Measurements from ENCODE around the gene CLASP2. TPM values are rescaled to one million over a fixed set of nuclear protein-coding genes. Genes with fewer than 3 reads are reported as not detected.

The CLASP2 gene
- total RNA-seq, 3 donors from 2014 or later (not counting 1 experiment from before 2014, with no cell fraction given) = 93.8 to 109 (median 99.3) TPM

GRCh38 chr3:33496449-33496848 is 221.6 kb downstream of the CLASP2 start:
- no peaks in the 10 kb centered on the region for H3K36me3 Mint-ChIP-seq
- H3K27ac Mint-ChIP-seq = no peak overlapping the region
- intact Hi-C loops (cut with micrococcal nuclease) = no loop called here
- Histone ChIP-seq H3K27me3 (ENCODE audit: control insufficient read depth, insufficient read depth, low read length) (no peaks in the 10 kb centered on the region), H3K36me3 (ENCODE audit: control insufficient read depth, insufficient read depth, low read length) (peaks cover 18% of the 10 kb centered on the region), H3K9me3 (ENCODE audit: control insufficient read depth, insufficient read depth, low read length) (no peaks in the 10 kb centered on the region), H3K4me3 (ENCODE audit: low read length) (no peak overlapping the region), H3K27ac (ENCODE audit: low read length) (no peak overlapping the region), H3K4me1 (ENCODE audit: control insufficient read depth, insufficient read depth, low read length) (no peaks in the 10 kb centered on the region)
- no peaks in the 10 kb centered on the region for H3K4me1 Mint-ChIP-seq
- H3K4me3 Mint-ChIP-seq = no peak overlapping the region
- no peak for TF ChIP-seq CTCF (IDR thresholded peaks at IDR 0.05)
- DNase-seq (no peak), ATAC-seq (no peak)
- H3K9me3 Mint-ChIP-seq = no peaks in the 10 kb centered on the region
- no CpG with 5 or more reads among the region's 2 CpGs for WGBS (ENCODE audit: insufficient coverage)
- H3K27me3 Mint-ChIP-seq (ENCODE audit: low read depth in 2 of 2) = no peaks in the 10 kb centered on the region

GRCh38 chr3:33491721-33492120 is 226.3 kb downstream of the CLASP2 start:
- H3K27me3 ChIP-seq (ENCODE audit: control insufficient read depth, insufficient read depth, low read length) = no peaks in the 10 kb centered on the region
- H3K27ac Mint-ChIP-seq = no peak overlapping the region
- H3K4me1 ChIP-seq (ENCODE audit: control insufficient read depth, insufficient read depth, low read length) = no peaks in the 10 kb centered on the region
- no peaks in the 10 kb centered on the region for H3K27me3 Mint-ChIP-seq (ENCODE audit: low read depth in 2 of 2)
- no peaks in the 10 kb centered on the region for H3K4me1 Mint-ChIP-seq
- 97% methylated on average over 4 of the region's 4 CpGs for WGBS (ENCODE audit: insufficient coverage)
- intact Hi-C loops (cut with micrococcal nuclease) = no loop called here
- H3K36me3 Mint-ChIP-seq = no peaks in the 10 kb centered on the region
- no peak for DNase-seq
- H3K36me3 ChIP-seq (ENCODE audit: control insufficient read depth, insufficient read depth, low read length) = no peaks in the 10 kb centered on the region
- H3K4me3 Mint-ChIP-seq = no peak overlapping the region
- no peak for TF ChIP-seq CTCF (IDR thresholded peaks at IDR 0.05)
- no peaks in the 10 kb centered on the region for H3K9me3 Mint-ChIP-seq
- H3K9me3 ChIP-seq (ENCODE audit: control insufficient read depth, insufficient read depth, low read length) = no peaks in the 10 kb centered on the region
- no peak for ATAC-seq
- H3K27ac ChIP-seq (ENCODE audit: low read length) = no peak overlapping the region
- H3K4me3 ChIP-seq (ENCODE audit: low read length) = no peak overlapping the region

GRCh38 chr3:33490641-33491241 is 227.3 kb downstream of the CLASP2 start:
- Mint-ChIP-seq H3K4me1 (no peaks in the 10 kb centered on the region), H3K27me3 (ENCODE audit: low read depth in 2 of 2) (no peaks in the 10 kb centered on the region), H3K4me3 (no peak overlapping the region), H3K9me3 (no peaks in the 10 kb centered on the region), H3K27ac (no peak overlapping the region), H3K36me3 (no peaks in the 10 kb centered on the region)
- Histone ChIP-seq H3K36me3 (ENCODE audit: control insufficient read depth, insufficient read depth, low read length) (no peaks in the 10 kb centered on the region), H3K9me3 (ENCODE audit: control insufficient read depth, insufficient read depth, low read length) (no peaks in the 10 kb centered on the region), H3K4me3 (ENCODE audit: low read length) (no peak overlapping the region), H3K27me3 (ENCODE audit: control insufficient read depth, insufficient read depth, low read length) (no peaks in the 10 kb centered on the region), H3K4me1 (ENCODE audit: control insufficient read depth, insufficient read depth, low read length) (no peaks in the 10 kb centered on the region), H3K27ac (ENCODE audit: low read length) (no peak overlapping the region)
- ATAC-seq (no peak), DNase-seq (no peak)
- intact Hi-C loops (cut with micrococcal nuclease) = no loop called here
- no peak for TF ChIP-seq CTCF (IDR thresholded peaks at IDR 0.05)

GRCh38 chr3:33488683-33489082 is 229.4 kb downstream of the CLASP2 start:
- Histone ChIP-seq H3K4me3 (ENCODE audit: low read length) (no peak overlapping the region), H3K27ac (ENCODE audit: low read length) (no peak overlapping the region), H3K27me3 (ENCODE audit: control insufficient read depth, insufficient read depth, low read length) (no peaks in the 10 kb centered on the region), H3K4me1 (ENCODE audit: control insufficient read depth, insufficient read depth, low read length) (no peaks in the 10 kb centered on the region), H3K36me3 (ENCODE audit: control insufficient read depth, insufficient read depth, low read length) (no peaks in the 10 kb centered on the region), H3K9me3 (ENCODE audit: control insufficient read depth, insufficient read depth, low read length) (no peaks in the 10 kb centered on the region)
- H3K4me3 Mint-ChIP-seq = no peak overlapping the region
- H3K36me3 Mint-ChIP-seq = no peaks in the 10 kb centered on the region
- no peaks in the 10 kb centered on the region for H3K27me3 Mint-ChIP-seq (ENCODE audit: low read depth in 2 of 2)
- H3K27ac Mint-ChIP-seq = no peak overlapping the region
- no peaks in the 10 kb centered on the region for H3K4me1 Mint-ChIP-seq
- intact Hi-C loops (cut with micrococcal nuclease) = no loop called here
- WGBS (ENCODE audit: insufficient coverage) = 100% methylated on average over 1 of the region's 1 CpG
- no peak for TF ChIP-seq CTCF (IDR thresholded peaks at IDR 0.05)
- no peak for DNase-seq
- H3K9me3 Mint-ChIP-seq = no peaks in the 10 kb centered on the region
- no peak for ATAC-seq
